SU-DHL-6 (cell line): ENCODE measurements around the gene OSBPL9.

Source experiments
- H2AFZ ChIP-seq: fragments of 200-600 bp; sonication (generic); 2 replicates; pipeline ENCODE4 v1.6.1; 2014; ENCODE audit warnings: low read depth, mild to moderate bottlenecking, moderate library complexity, mixed read lengths, antibody characterized with exemption, low read length; ENCODE audit not compliant: severe bottlenecking
- H3F3A ChIP-seq: fragments of 200-600 bp; shearing (Covaris generic); 2 replicates; pipeline ENCODE4 v1.6.0; 2016; ENCODE audit warnings: antibody characterized with exemption, mild to moderate bottlenecking; ENCODE audit not compliant: insufficient read depth
- H3K27ac ChIP-seq: fragments of 200-600 bp; sonication (generic); 2 replicates; pipeline ENCODE4 v1.5.1; 2016; ENCODE audit warnings: low read depth, mild to moderate bottlenecking, low read length, moderate library complexity, mixed read lengths
- H3K27me3 ChIP-seq: fragments of 200-600 bp; sonication (generic), shearing (Covaris generic); 2 replicates; pipeline ENCODE4 v1.6.0; 2014; ENCODE audit warnings: mild to moderate bottlenecking, low read length
- H3K36me3 ChIP-seq: fragments of 200-600 bp; sonication (generic); 2 replicates; pipeline ENCODE4 v1.6.1; 2014; ENCODE audit warnings: mild to moderate bottlenecking, low read length, mixed read lengths
- H3K4me2 ChIP-seq: fragments of 300-600, 200-600 bp; shearing (Covaris generic), sonication (generic); 2 replicates; pipeline ENCODE4 v1.6.0; 2014; ENCODE audit warnings: low read length, low read depth, mild to moderate bottlenecking; ENCODE audit not compliant: poor library complexity, severe bottlenecking
- H3K4me3 ChIP-seq: fragments of 200-600 bp; sonication (generic); 2 replicates; pipeline ENCODE4 v1.5.1; 2014; ENCODE audit warnings: antibody characterized with exemption, low read length, mild to moderate bottlenecking, mixed read lengths; ENCODE audit not compliant: insufficient read depth, poor library complexity, severe bottlenecking
- H3K79me2 ChIP-seq: fragments of 200-600 bp; sonication (generic); 2 replicates; pipeline ENCODE4 v1.6.1; 2014; ENCODE audit warnings: mild to moderate bottlenecking, low read length, moderate library complexity; ENCODE audit not compliant: insufficient read depth
- H3K9ac ChIP-seq: fragments of 200-600 bp; sonication (generic); 2 replicates; pipeline ENCODE4 v1.7.0; 2014; ENCODE audit warnings: mild to moderate bottlenecking, low read length
- H3K9me2 ChIP-seq: fragments of 200-600 bp; sonication (generic); replicated peaks from 2 replicates; pipeline ENCODE4 v1.6.1; 2014; ENCODE audit warnings: low read length; ENCODE audit not compliant: insufficient read depth
- H3K9me3 ChIP-seq: fragments of 200-600 bp; sonication (generic); 2 replicates; pipeline ENCODE4 v1.6.1; 2014; ENCODE audit warnings: low read length, mixed read lengths; ENCODE audit not compliant: insufficient read depth
- H4K20me1 ChIP-seq: fragments of 200-600 bp; sonication (generic); 2 replicates; pipeline ENCODE4 v1.6.1; 2014; ENCODE audit warnings: low read depth, mild to moderate bottlenecking, antibody characterized with exemption, low read length, moderate library complexity, mixed read lengths
- CTCF ChIP-seq: fragments of 200-600 bp; sonication (generic); IDR thresholded peaks from one replicate; pipeline ENCODE4 v1.5.1; 2017; ENCODE audit warnings: antibody characterized with exemption, mild to moderate bottlenecking, low read length, moderate library complexity; ENCODE audit not compliant: insufficient read depth, poor library complexity, severe bottlenecking
- EZH2phosphoT487 ChIP-seq: fragments of 200-600 bp; sonication (generic), shearing (Covaris generic); conservative IDR thresholded peaks from 2 replicates; pipeline ENCODE4 v1.6.1; 2018; ENCODE audit warnings: mild to moderate bottlenecking, antibody characterized with exemption, low read length, moderate library complexity, mixed read lengths

The OSBPL9 gene

GRCh38 chr1:51638350-51638749 lies 21.5 kb downstream of the OSBPL9 start:
- H3K9ac ChIP-seq: no peak overlapping the region
- H3K79me2 ChIP-seq: no peaks in the 10 kb centered on the region
- H3K9me2 ChIP-seq: no peaks in the 10 kb centered on the region
- no peaks in the 10 kb centered on the region for H3K9me3 ChIP-seq
- no peaks in the 10 kb centered on the region for H3F3A ChIP-seq
- peaks cover 9% of the 10 kb centered on the region; the same call in 1 of the 2 replicates for H4K20me1 ChIP-seq
- TF ChIP-seq CTCF: no peak
- no peak for TF ChIP-seq EZH2phosphoT487
- H3K36me3 ChIP-seq: no peaks in the 10 kb centered on the region
- H2AFZ ChIP-seq: no peak overlapping the region
- no peak overlapping the region for H3K27ac ChIP-seq
- no peak overlapping the region for H3K4me3 ChIP-seq
- no peak overlapping the region for H3K4me2 ChIP-seq
- no peaks in the 10 kb centered on the region for H3K27me3 ChIP-seq

GRCh38 chr1:51639694-51640093 lies 22.8 kb downstream of the OSBPL9 start:
- Histone ChIP-seq H3F3A (no peaks in the 10 kb centered on the region), H3K27ac (no peak overlapping the region), H3K9ac (no peak overlapping the region), H3K27me3 (no peaks in the 10 kb centered on the region), H4K20me1 (peaks cover 9% of the 10 kb centered on the region; the same call in 1 of the 2 replicates), H3K4me2 (no peak overlapping the region), H3K79me2 (no peaks in the 10 kb centered on the region), H3K9me3 (no peaks in the 10 kb centered on the region), H2AFZ (no peak overlapping the region), H3K9me2 (no peaks in the 10 kb centered on the region), H3K4me3 (no peak overlapping the region), H3K36me3 (no peaks in the 10 kb centered on the region)
- TF ChIP-seq CTCF: no peak
- TF ChIP-seq EZH2phosphoT487: no peak

DNA sequence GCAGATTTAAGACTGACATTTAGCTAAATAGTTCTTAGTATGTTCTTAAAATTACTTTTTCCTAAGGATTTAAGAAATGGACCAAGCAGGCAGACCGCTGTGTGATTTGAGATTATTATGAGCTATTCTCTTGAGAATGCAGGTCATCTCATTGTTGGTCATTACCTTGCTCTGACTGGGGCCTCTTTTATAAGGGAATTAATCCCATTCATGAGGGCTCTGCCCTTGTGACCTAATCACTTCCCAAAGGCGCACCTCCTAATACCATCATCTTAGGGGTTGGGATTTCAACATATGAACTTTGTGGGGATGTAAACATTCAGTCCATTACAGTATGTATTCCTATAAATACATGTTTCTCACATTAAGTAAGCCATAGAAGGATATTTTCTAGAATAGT lies 24.2 kb downstream of the OSBPL9 start:
- TF ChIP-seq EZH2phosphoT487 (no peak), CTCF (no peak)
- Histone ChIP-seq H2AFZ (no peak overlapping the region), H3K9me3 (no peaks in the 10 kb centered on the region), H3K4me2 (no peak overlapping the region), H3K27ac (no peak overlapping the region), H3K4me3 (no peak overlapping the region), H3K9me2 (no peaks in the 10 kb centered on the region), H3K27me3 (no peaks in the 10 kb centered on the region), H3F3A (no peaks in the 10 kb centered on the region), H3K36me3 (no peaks in the 10 kb centered on the region), H3K79me2 (no peaks in the 10 kb centered on the region), H4K20me1 (peaks cover 9% of the 10 kb centered on the region; the same call in 1 of the 2 replicates), H3K9ac (no peak overlapping the region)

DNA sequence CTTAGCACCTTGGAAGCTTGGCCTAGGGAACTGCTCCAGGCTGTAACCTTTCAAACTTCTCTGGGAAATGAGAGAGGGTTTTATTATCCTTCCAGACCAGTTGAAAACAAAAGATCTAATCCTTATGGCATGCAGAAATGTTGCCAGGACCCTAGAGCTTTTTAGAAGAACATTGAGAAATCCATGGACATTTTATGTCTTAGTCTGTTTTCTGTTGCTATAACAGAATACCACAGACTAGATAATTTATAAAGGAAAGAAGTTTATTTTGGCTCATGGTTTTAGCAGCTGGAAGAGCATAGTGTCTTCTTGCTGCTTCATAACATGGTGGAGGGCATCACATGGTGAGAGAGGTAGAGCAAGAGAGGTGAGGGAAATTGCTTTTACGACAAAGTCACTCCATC lies 25.8 kb downstream of the OSBPL9 start:
- no peaks in the 10 kb centered on the region for H3K79me2 ChIP-seq
- H2AFZ ChIP-seq: no peak overlapping the region

More for the DNA sequence above, 25.8 kb downstream of the OSBPL9 start:
- Histone ChIP-seq H3K36me3 (no peaks in the 10 kb centered on the region), H3K27ac (no peak overlapping the region), H3K4me2 (no peak overlapping the region), H3K4me3 (no peak overlapping the region), H4K20me1 (peaks cover 6% of the 10 kb centered on the region; the same call in 1 of the 2 replicates), H3K9ac (no peak overlapping the region), H3F3A (no peaks in the 10 kb centered on the region), H3K9me3 (no peaks in the 10 kb centered on the region), H3K27me3 (no peaks in the 10 kb centered on the region), H3K9me2 (no peaks in the 10 kb centered on the region)
- no peak for TF ChIP-seq EZH2phosphoT487
- TF ChIP-seq CTCF: no peak
